Dermis blood vessel endothelial cell (primary cell): ENCODE results near the gene SCAMP4. TPM values are rescaled to one million over a fixed set of nuclear protein-coding genes. Genes with fewer than 3 reads are reported as not detected.
"Not testable (repeated sequence)": the region's sequence is repeated elsewhere in the genome, so short reads cannot be mapped to it uniquely, and the experiment has no call there.

Experiments
- DNase-seq: peaks from one replicate; pipeline ENCODE4 v3.0.0; 2010
- total RNA-seq: library from RNA; depleted of rRNA; stranded (reverse); fragments of >200 nt; gene quantifications from 2 replicates; pipeline ENCODE4 v1.2.3, GENCODE V29; 2014

SCAMP4 gene
- total RNA-seq, 1 donor from 2014 or later = 34.7 TPM

DNA sequence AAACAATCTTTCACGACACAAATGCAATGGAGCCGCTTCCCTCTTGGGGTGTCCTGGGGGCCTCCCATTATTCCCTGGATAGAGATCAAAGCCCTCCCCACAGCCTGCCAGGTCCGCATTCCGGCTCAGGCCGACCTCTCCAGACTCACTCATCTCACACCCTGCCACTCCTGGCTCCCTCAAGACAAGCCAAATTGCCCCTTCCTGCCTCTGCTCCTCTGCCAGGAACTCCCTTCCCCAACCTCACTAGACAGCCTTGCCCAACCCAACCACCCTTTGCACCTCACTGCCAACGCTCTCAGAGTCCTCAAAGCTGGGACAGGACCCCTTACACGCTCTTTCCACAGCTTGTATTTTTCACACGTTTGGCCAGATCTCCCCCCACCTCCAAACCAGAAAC is 21.4 kb upstream of the SCAMP4 start:
- DNase-seq = no peak

DNA sequence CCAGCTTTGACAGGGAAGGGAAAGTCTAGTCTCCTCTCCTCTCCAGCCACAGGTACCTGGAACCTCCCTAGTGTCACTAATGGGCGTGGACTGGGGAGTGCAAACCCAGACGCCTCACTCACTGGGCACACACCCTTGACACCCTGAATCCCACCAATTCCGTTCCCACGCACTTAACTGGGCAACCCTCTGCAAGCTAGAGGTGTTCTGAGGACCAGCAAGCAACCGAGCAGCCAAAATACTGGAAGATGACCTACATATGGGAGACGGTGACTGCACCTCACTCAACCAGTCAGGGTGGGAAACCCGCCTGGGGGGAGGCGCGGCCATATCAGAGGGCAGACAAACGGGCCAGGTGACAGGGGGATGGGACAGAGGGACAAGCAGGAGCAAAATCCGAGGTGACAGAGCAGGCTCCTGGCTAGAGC is 20.9 kb upstream of the SCAMP4 start:
- no peak for DNase-seq

DNA sequence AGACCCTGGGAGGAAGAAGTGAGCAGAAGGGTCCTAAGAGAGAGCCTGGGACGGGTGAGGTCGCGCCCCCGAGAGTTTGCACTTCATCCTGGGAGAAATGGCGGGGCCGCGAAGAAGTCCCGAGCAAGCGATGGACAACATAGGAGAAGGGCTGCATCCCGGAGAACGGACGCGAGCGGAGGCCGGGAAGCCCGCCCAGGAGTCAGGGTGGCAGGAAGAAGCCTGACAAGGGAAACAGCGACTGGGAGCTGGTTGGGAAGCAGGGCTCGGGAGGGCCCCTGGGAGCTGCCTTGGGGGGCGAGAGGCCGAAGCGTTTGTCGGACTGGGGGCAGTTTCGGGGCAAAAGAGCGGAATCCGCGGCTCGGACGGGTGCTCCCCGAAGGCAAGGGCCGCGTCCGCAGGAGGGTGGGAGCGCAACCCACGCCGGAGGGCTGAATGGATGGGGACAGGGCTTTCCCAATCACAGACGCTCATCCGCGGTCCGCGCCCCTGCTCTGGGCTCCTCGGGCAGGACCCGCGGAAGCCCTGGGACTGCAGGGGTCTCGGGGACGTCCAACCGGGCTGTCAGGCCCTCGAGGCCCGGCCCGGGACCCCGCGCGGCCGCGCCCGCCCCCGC is 20.4 kb upstream of the SCAMP4 start:
- DNase-seq = peak; percentile 48

DNA sequence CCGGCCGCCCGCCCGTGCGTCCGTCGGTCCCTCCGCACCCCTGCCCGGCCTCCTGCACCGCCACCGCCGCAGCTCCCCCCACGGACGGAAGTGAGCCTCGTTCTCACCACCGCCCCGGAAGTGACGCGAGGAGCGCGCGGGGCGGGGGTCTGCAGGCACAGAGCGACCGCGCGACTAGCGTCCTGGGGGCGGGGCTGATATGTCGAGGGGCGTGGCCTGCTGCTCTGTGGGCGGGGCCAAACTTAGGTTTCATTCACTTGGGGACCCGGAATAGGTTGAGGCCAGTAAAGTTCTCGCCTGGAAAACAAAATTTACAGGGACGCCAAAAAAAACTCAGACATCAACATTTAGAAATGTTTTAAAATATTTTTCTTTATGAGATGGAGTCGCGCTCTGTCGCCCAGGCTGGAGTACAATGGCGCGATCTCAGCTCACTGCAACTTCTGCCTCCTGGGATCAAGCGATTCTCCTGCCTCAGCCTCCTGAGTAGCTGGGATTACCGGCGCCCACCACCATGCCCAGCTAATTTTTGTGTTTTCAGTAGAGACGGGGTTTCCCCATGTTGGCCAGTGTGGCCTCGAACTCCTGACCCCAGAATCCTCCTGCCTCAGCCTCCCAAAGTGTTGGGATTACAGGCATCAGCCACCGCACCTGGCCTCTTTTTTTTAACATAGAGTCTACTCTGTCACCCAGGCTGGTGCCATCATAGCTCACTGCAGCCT is 19.6 kb upstream of the SCAMP4 start, which contains the start of gene ABHD17A:
TSS of gene ABHD17A (minus strand) at position 99 of the 722 bp plus-strand sequence. CDS start 3,930 bp downstream, outside the sequence.
- peak; percentile 95 for DNase-seq

DNA sequence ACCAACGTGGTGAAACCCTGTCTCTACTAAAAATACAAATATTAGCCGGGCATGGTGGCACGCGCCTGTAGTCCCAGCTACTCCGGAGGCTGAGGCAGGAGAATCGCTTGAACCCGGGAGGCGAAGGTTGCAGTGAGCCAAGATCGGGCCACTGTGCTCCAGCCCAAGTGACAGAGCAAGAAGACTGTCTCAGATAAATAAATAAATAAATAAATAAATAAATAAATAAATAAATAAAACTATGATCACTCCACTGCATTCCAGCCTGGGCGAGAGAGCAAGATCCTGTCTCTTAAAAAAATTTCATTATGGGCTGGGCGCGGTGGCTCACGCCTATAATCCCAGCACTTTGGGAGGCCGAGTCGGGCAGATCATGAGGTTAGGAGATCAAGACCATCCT is 18.8 kb upstream of the SCAMP4 start:
- not testable (repeated sequence) for DNase-seq

DNA sequence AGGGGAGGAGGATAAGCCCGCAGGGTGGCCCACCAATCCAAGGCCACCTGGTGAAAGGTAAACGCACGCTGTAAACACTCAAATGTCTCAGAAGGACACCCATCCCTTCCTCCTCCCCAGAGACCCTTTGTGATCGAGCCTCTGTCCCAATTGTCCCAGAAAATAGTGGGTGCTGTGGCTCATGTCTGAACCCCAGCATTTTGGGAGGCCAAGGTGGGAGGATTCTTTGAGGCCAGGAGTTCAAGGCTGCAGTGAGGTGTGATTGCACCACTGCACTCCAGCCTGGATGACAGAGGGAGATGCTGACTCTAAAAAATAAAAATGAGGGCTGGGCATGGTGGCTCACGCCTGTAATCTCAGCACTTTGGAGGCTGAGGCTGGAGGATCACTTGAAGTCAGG is 16.8 kb upstream of the SCAMP4 start:
- DNase-seq = no peak

DNA sequence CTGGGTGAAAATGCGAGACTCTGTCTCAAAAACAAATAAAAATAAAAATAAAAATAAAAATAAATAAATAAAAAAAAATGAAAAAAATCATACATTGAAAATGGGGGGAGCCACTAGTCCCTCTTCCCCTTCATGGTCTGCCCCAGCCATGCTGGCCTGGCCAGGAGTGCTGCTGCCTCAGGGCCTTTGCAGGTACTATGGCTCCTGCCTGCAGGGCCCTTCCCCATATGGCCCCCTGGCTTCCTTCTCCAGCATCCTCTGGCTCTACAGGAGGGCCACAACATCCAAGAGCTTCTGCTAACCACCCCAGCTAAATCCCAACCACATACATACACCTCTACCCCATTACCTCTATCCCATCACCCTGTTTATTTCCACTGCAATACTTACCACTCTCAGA is 15.3 kb upstream of the SCAMP4 start:
- DNase-seq = no peak

DNA sequence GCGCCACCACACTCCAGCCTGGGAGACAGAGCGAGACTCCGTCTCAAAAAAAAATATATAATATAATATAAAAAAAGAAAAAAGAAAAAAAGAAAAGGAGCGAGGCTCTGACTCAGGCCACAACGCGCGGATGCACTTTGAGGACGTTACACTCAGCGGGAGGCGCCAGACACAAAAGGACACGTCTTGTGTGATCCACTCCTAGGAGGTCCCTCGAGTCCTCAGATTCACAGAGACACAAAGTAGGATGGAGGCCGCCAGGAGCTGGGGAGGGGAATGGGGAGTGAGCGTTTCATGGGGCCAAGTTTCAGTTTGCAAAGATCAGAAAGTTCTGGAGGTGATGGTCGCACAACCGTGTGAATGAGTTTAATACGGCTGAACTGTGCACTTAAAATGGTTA is 11.4 kb upstream of the SCAMP4 start:
- DNase-seq = no peak

DNA sequence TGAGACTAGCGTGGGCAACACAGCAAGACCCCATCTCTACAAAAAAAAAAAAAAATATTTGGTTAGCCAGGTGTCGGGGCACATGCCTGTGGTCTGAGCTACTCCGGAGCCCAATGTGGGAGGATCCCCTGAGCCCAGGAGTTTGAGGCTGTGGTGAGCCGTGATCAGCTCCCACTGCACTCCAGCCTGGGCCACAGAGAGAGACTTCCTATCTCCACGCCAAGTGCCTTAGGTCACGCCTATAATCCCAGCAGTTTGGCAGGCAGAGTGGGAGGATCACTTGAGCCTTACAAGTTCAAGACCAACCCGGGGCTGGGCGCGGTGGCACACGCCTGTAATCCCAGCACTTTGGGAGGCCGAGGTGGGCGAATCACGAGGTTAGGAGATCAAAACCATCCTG is 8.7 kb upstream of the SCAMP4 start:
- DNase-seq = no peak

DNA sequence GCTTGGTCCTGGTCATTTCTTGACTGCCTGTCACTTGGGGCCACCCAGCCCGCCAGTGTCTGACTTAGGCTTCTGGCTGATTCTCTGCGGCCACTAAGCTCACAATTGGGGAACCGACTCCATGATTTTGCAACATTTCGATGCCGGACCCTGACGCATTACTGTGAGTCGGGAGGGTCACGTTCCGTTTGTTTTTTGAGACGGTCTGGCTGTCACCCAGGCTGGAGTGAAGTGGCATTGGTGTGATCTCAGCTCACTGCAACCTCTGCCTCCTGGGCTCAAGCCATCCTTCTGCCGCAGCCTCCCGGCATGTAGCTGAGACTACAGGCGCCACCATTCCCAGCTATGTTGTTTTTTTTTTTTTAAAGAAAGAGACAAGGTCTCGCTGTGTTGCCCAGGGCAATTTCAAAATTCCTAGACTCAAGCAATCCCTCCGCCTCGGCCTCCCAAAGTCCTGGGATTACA is 3.2 kb upstream of the SCAMP4 start:
- no peak for DNase-seq

DNA sequence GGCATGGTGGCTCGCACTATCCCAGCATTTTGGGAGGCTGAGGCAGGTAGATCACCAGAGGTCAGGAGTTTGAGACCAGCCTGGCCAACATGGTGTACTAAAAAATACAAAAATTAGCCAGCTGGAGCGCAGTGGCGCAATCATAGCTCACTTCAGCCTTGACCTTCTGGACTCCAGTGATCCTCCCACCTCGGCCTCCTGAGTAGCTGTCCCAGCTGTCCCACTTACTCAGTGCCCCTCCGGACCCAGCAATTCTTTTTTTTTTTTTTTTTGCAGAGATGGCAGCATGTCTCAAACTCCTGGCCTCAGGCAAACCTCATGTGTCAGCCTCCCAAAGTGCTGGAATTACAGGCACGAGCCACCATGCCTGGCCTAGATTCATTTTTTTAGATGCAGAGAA is 2.3 kb upstream of the SCAMP4 start:
- DNase-seq = no peak

DNA sequence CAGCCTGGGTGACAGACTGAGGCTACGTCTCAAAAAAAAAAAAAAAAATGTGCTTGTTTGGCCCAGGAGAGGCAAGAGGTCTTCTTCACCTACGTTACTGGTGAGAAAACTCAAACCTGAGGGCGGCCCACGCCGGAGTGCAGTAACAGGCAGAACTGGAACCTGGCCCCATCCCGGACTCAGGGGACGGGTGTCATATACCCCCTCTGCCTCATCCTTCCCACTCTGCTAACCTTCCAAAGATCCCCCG is 414 bp upstream of the SCAMP4 start:
- no peak for DNase-seq

DNA sequence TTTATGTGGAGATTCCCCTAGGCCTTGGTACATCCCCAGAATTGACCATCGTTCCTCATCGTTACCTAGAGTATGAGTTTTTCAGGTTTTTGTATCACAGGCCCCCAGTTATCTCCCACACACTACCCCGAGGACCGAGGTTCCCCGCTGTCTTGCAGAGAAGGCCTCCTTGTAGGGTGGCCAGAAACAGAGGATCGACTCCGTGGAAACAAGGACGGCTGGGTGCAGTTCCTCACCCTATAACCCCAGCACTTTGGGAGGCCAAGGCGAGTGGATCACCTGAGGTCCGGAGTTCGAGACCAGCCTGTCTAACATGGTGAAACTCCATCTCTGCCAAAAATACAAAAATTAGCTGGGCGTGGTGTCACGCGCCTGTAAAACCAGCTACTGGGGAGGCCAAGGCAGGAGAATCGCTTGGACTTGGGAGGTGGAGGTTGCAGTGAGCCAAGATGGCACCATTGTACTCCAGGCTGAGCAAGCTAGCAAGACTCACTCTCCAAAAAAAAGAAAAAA is 720 bp downstream of the SCAMP4 start:
- DNase-seq = no peak

DNA sequence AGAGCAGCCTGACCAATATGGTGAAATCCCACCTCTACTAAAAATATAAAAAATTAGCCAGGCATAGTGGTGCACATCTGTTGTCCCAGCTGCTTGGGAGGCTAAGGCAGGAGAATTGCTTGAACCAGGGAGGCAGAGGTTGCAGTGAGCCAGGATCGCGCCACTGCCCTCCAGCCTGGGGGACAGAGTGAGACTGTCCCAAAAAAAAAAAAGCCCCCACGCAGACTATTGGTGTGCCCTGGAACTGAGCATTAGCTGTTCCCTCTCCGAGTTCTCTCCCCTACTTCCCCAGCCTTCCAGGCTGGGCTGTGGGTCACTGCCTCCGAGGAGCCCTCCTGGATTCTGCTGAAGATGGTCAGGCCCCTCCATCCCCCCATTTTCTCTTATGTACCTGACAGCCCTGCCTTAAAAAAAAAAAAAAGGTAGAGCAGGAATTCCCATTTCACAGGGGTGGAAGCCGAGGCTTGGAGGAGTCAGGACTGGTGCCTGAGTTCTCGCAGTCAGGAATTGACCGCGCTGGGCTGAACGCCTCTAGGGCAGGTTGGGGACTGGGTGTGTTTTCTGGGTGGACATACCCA is 1.9 kb downstream of the SCAMP4 start:
- no peak for DNase-seq

DNA sequence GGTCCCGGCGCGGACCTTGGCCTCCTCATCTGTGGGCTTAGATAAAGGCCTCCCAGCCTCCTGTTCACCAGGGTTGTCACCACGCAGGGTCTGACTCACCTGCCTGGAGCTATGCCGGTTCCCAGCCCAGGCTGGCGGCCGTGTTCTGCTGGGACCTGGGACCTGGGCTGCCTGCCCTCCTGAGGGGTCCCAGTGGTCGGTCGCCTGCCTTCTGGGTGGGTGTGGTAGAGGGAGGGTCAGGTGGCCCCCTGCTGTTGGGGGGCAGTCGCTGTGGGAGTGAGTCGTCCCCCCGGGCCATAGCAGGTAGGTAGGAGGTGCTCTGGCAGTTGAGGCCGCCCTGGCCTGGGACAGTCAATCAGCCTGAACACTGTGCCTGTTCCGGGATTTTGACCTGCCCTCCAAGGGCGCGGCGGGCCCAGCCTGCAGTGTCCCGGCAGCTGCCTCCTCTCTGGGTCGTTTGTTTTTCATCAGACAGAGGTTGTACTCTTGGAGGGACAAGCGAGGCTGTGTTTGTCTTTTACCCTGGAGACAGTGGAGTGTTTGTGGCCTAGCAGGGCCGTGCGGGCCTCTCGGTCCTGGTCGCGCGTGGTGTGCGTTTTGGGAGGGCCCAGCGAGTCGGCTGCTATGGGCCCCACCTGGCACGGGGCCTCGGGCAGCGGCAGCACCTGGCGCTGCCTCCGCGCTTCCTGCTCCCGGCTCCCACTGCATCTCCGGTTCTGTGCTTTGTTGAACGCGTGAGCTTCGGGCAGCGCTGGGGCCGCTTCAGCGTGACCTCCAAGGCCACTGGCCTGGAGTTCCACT is 2.6 kb downstream of the SCAMP4 start:
- no peak for DNase-seq

DNA sequence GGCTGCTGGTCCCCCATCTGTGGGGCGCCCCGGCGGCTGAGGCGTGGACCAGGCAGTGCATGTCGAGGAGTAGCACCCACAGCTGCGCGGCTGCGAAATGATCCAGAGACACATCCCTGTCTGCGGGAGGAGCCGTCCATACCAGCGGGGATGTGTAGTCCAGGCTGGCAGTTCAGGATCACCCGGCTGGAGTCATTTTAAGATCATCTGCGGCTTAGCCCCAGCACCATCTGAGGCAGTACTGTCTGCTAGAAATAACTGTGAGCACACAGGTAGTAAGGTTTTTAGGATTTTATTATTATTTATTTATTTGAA is 3.1 kb downstream of the SCAMP4 start:
- no peak for DNase-seq

DNA sequence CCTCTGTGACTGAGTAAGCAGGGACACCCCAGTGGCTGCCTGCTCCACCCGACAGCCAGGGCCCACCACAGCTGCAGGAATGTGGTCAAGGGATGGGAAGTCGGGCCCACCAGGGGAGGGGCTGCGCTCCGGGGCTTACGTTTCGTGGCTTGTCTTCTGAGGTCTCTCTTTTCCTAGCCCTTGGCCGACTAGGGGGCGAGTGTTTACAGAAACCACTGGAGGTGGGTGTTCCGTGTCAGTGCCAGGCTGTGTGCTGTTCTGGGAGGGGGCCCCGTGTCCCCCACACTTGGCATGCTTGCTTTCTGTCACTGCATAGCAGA is 4.5 kb downstream of the SCAMP4 start:
- no peak for DNase-seq

DNA sequence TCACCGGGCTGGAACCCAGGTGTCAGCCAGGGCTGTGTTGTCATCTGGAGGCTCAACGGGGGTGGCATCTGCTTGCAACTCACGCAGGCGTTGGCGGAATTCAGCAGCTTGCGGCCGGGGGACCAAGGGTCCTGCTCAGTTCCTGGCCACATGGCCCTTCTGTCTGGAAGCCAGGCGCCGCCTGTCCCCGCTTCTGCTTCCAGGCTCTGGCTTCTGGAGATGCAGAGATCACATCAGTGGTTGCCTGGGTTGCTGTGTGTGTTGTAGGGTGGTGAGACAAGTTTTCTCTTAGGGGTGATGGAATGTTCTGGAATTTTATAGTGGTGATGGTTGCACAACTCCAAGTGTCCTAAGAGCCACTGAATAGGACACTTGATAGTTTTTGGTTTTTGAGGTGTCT is 5.0 kb downstream of the SCAMP4 start:
- no peak for DNase-seq

DNA sequence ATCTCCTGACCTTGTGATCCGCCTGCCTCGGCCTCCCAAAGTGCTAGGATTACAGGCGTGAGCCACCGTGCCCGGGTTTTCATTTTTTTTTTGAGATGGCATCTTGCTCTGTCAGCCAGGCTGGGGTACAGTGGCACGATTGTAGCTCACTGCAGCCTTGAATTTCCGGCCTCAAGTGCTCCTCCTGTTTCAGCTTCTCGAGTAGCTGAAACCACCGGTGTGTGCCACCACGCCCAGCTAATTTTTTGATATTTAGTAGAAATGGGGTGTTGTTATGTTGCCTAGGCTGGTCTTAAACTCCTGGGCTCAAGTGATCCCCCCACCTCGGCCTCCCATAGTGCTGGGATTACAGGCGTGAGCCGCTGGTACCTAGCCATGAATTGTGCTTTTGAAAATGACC is 5.9 kb downstream of the SCAMP4 start:
- no peak for DNase-seq

DNA sequence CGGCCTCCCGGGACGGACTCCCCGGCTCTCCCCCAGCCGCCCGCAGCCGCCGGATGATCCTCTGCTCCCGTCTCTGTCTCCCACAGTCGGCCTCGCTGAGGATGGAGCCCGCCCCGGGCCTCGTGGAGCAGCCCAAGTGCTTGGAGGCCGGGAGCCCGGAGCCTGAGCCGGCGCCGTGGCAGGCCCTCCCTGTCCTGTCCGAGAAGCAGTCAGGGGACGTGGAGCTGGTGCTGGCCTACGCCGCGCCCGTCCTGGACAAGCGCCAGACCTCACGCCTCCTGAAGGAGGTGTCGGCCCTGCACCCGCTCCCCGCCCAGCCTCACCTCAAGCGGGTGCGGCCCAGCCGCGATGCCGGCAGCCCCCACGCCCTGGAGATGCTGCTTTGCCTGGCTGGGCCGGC is 6.8 kb downstream of the SCAMP4 start:
- no peak for DNase-seq

DNA sequence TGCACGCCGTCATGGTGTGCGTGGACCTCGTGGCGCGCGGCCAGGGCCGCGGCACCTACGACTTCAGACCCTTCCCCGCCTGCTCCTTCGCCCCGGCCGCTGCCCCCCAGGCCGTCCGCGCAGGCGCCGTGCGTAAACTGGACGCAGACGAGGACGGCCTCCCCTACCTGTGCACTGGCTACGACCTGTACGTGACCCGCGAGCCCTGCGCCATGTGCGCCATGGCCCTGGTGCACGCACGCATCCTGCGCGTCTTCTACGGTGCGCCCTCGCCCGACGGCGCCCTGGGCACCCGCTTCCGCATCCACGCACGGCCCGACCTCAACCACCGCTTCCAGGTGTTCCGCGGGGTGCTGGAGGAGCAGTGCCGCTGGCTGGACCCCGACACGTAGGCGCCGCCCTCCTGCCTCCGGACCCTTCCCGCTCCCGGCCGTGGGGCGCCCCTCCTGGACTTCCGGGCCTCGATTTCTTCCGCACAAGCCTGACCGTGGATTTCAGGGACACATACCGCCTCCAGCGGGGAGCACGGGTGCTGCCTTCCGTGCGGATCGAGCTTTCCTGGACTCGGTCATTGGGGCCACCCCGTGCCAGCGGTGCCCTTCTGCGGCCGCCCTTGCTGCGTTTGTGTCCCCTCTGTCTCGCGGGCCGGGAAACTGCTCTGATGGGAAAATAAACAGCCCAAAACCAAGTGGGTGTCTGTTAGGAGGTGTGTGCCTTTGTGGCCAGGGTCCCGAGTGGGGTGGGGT is 7.7 kb downstream of the SCAMP4 start:
- no peak for DNase-seq

DNA sequence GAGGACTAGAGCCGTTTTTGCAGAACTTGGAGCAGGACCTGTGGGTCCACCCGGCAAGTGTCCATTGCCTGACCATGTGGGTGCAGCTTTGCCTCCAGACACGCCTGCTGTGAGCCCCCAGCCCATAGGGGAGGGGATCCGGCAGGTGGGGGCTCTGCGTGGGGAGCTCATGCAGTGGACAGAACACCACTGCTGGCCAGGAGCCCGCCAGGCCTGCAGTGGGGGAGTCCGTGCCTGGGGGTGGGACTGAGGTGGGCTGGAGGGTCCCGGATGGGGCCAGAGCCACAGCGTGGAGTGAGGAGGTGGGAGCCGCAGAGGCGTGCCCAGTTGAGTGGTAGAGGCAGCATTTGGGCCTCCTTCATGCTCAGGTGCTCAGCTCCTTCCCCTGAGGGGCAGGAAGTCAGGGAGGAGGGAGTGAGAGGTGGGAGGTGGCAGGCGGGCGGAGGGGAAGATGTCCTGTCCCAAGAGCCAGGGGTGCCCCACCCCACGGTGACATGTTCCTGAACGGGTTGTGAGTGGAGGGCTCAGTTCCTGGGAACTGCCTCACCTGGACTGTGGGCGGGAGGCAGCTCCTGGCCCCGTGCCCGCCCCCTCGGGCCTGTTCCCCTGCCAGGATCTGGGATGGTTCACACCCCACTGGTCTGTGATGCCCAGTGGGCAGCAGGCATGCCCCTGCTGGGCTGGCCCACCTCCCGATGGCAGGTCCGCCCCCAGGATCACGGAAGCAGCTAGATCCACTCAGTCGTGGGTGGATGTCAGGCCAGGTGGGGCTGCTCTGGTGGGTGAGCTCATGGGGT is 8.8 kb downstream of the SCAMP4 start:
- no peak for DNase-seq
